Loucy (cell line): Measurements from ENCODE around the gene ARNT2.

Experiments
- H2AFZ ChIP-seq: fragments of 200-600 bp; sonication (generic); 2 replicates; pipeline ENCODE4 v1.6.0; 2016; ENCODE audit warnings: antibody characterized with exemption, mild to moderate bottlenecking, low read length, moderate library complexity
- H3F3A ChIP-seq: fragments of 200-600 bp; 2 replicates; pipeline ENCODE4 v1.6.0; 2016; ENCODE audit warnings: antibody characterized with exemption, low read depth, mild to moderate bottlenecking
- H3K27me3 ChIP-seq: fragments of 200-600 bp; sonication (generic); 2 replicates; pipeline ENCODE4 v1.6.1; 2014; ENCODE audit warnings: low read length, mild to moderate bottlenecking; ENCODE audit not compliant: insufficient read depth, poor library complexity, severe bottlenecking
- H3K36me3 ChIP-seq: fragments of 200-600 bp; sonication (generic); 2 replicates; pipeline ENCODE4 v1.6.1; 2016; ENCODE audit warnings: low read length; ENCODE audit not compliant: insufficient read depth
- H3K4me1 ChIP-seq: fragments of 200-600 bp; sonication (generic); 2 replicates; pipeline ENCODE4 v1.5.1; 2014; ENCODE audit warnings: low read length, mild to moderate bottlenecking; ENCODE audit not compliant: insufficient read depth, poor library complexity, severe bottlenecking
- H3K4me2 ChIP-seq: fragments of 200-600 bp; sonication (generic); 2 replicates; pipeline ENCODE4 v1.6.0; 2014; ENCODE audit warnings: antibody characterized with exemption, low read length, low read depth, mild to moderate bottlenecking; ENCODE audit not compliant: poor library complexity, severe bottlenecking
- H3K4me3 ChIP-seq: fragments of 200-600 bp; sonication (generic); 2 replicates; pipeline ENCODE4 v1.5.1; 2014; ENCODE audit warnings: low read length, mild to moderate bottlenecking, mixed read lengths; ENCODE audit not compliant: poor library complexity, severe bottlenecking
- H3K79me2 ChIP-seq: fragments of 200-600 bp; sonication (generic); 2 replicates; pipeline ENCODE4 v1.6.1; 2014; ENCODE audit warnings: low read length; ENCODE audit not compliant: insufficient read depth
- H3K9ac ChIP-seq: fragments of 200-600 bp; sonication (generic); 2 replicates; pipeline ENCODE4 v1.6.0; 2014; ENCODE audit warnings: mild to moderate bottlenecking, low read depth, low read length, moderate library complexity; ENCODE audit not compliant: poor library complexity, severe bottlenecking
- H3K9me2 ChIP-seq: fragments of 200-600 bp; sonication (generic); replicated peaks from 2 replicates; pipeline ENCODE4 v1.6.1; 2016; ENCODE audit warnings: low read depth, low read length, mixed read lengths
- H3K9me3 ChIP-seq: fragments of 200-600 bp; sonication (generic); 2 replicates; pipeline ENCODE4 v1.6.1; 2014; ENCODE audit warnings: mild to moderate bottlenecking, antibody characterized with exemption, low read length, low read depth; ENCODE audit not compliant: insufficient read depth
- H4K20me1 ChIP-seq: fragments of 200-600 bp; sonication (generic); 2 replicates; pipeline ENCODE4 v1.6.0; 2014; ENCODE audit warnings: antibody characterized with exemption, low read length, mild to moderate bottlenecking; ENCODE audit not compliant: insufficient read depth, poor library complexity, severe bottlenecking
- CTCF ChIP-seq: fragments of 200-600 bp; sonication (generic); conservative IDR thresholded peaks from 2 replicates; pipeline ENCODE4 v1.5.1; 2014; ENCODE audit warnings: mild to moderate bottlenecking, antibody characterized with exemption, low read length
- EZH2phosphoT487 ChIP-seq: fragments of 200-600 bp; IDR thresholded peaks from 2 replicates; pipeline ENCODE4 v1.6.1; 2018; ENCODE audit warnings: antibody characterized with exemption, mild to moderate bottlenecking, moderate library complexity, borderline replicate concordance

Gene ARNT2

GRCh38 chr15:80605591-80606150 is 201.5 kb downstream of the ARNT2 start:
- H3F3A ChIP-seq = no peaks in the 10 kb centered on the region
- H3K9me2 ChIP-seq = no peaks in the 10 kb centered on the region
- H3K4me3 ChIP-seq = no peak overlapping the region
- no peak overlapping the region for H2AFZ ChIP-seq
- no peaks in the 10 kb centered on the region for H3K36me3 ChIP-seq
- no peak overlapping the region for H3K9ac ChIP-seq
- no peaks in the 10 kb centered on the region for H4K20me1 ChIP-seq
- no peaks in the 10 kb centered on the region for H3K9me3 ChIP-seq
- no peaks in the 10 kb centered on the region for H3K27me3 ChIP-seq
- no peaks in the 10 kb centered on the region for H3K79me2 ChIP-seq
- TF ChIP-seq EZH2phosphoT487 (no peak), CTCF (no peak)
- no peak overlapping the region for H3K4me2 ChIP-seq
- H3K4me1 ChIP-seq = no peaks in the 10 kb centered on the region

GRCh38 chr15:80606511-80607071 is 202.4 kb downstream of the ARNT2 start:
- no peaks in the 10 kb centered on the region for H3F3A ChIP-seq
- H3K4me1 ChIP-seq = no peaks in the 10 kb centered on the region
- no peaks in the 10 kb centered on the region for H3K9me3 ChIP-seq
- no peaks in the 10 kb centered on the region for H3K79me2 ChIP-seq
- H4K20me1 ChIP-seq = no peaks in the 10 kb centered on the region
- TF ChIP-seq CTCF (no peak), EZH2phosphoT487 (no peak)
- H3K36me3 ChIP-seq = no peaks in the 10 kb centered on the region
- H2AFZ ChIP-seq = no peak overlapping the region
- no peak overlapping the region for H3K4me3 ChIP-seq
- no peak overlapping the region for H3K9ac ChIP-seq
- H3K27me3 ChIP-seq = no peaks in the 10 kb centered on the region
- H3K4me2 ChIP-seq = no peak overlapping the region
- H3K9me2 ChIP-seq = no peaks in the 10 kb centered on the region

- TF ChIP-seq EZH2phosphoT487 = no peak
- TF ChIP-seq CTCF = no peak
- no peaks in the 10 kb centered on the region for H4K20me1 ChIP-seq
- H3K9me3 ChIP-seq = no peaks in the 10 kb centered on the region
These were observed 203.3 kb downstream of the ARNT2 start for GRCh38 chr15:80607287-80607980.

More at GRCh38 chr15:80607287-80607980, 203.3 kb downstream of the ARNT2 start:
- no peaks in the 10 kb centered on the region for H3K79me2 ChIP-seq
- no peak overlapping the region for H3K4me3 ChIP-seq
- no peaks in the 10 kb centered on the region for H3F3A ChIP-seq
- H3K9me2 ChIP-seq = no peaks in the 10 kb centered on the region
- H3K4me2 ChIP-seq = no peak overlapping the region
- no peaks in the 10 kb centered on the region for H3K27me3 ChIP-seq
- no peak overlapping the region for H2AFZ ChIP-seq
- no peak overlapping the region for H3K9ac ChIP-seq
- H3K36me3 ChIP-seq = no peaks in the 10 kb centered on the region
- H3K4me1 ChIP-seq = no peaks in the 10 kb centered on the region
